Ovary (tissue), 3 donors: ENCODE measurements around the gene CD81.
"Not testable (repeated sequence)": the region's sequence is repeated elsewhere in the genome, so short reads cannot be mapped to it uniquely, and the experiment has no call there.

ENCODE experiments used
- EP300 ChIP-seq: sonication (generic); formaldehyde crosslinking; IDR thresholded peaks from one replicate; pipeline ENCODE4 v1.6.1; 2017; ENCODE audit warnings: antibody characterized with exemption
- POLR2A ChIP-seq: fragments of 450-650 bp; IDR thresholded peaks from one replicate; pipeline ENCODE4 v1.6.1; 2017; ENCODE audit warnings: antibody characterized with exemption, mild to moderate bottlenecking, moderate library complexity
- TF ChIP-seq, protein P1 (sequence below), 3 donors: fragments of 450-650 bp in 2 of 3; fragments of 200-600 bp in 1 of 3; IDR thresholded peaks; one replicate each; pipeline versions ENCODE4 v1.5.1 to v1.8.0; 2016 to 2022; ENCODE audit warnings: antibody characterized with exemption in 3 of 3, mild to moderate bottlenecking in 1 of 3
- donor health status: DM: no; HTN: no; CAD: no.

DNA sequence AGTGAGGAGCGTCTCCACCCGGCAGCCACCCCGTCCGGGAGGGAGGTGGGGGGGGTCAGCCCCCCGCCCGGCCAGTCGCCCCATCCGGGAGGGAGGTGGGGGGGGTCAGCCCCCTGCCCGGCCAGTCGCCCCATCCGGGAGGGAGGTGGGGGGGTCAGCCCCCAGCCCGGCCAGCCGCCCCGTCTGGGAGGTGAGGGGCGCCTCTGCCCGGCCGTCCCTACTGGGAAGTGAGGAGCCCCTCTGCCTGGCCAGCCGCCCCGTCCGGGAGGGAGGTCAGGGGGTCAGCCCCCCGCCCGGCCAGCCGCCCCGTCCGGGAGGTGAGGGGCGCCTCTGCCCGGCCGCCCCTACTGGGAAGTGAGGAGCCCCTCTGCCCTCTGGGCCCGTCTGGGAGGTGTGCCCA lies 44.5 kb upstream of the CD81 start:
- TF ChIP-seq, protein P1, sequence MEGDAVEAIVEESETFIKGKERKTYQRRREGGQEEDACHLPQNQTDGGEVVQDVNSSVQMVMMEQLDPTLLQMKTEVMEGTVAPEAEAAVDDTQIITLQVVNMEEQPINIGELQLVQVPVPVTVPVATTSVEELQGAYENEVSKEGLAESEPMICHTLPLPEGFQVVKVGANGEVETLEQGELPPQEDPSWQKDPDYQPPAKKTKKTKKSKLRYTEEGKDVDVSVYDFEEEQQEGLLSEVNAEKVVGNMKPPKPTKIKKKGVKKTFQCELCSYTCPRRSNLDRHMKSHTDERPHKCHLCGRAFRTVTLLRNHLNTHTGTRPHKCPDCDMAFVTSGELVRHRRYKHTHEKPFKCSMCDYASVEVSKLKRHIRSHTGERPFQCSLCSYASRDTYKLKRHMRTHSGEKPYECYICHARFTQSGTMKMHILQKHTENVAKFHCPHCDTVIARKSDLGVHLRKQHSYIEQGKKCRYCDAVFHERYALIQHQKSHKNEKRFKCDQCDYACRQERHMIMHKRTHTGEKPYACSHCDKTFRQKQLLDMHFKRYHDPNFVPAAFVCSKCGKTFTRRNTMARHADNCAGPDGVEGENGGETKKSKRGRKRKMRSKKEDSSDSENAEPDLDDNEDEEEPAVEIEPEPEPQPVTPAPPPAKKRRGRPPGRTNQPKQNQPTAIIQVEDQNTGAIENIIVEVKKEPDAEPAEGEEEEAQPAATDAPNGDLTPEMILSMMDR (IDR thresholded peaks at IDR 0.05), result not testable (repeated sequence)
- TF ChIP-seq EP300, POLR2A: not testable (repeated sequence)
